Lower lobe of right lung (tissue), 2 donors: ENCODE measurements around the gene PHACTR4. TPM values are rescaled to one million over a fixed set of nuclear protein-coding genes. Genes with fewer than 3 reads are reported as not detected.
"Not testable (repeated sequence)": the region's sequence is repeated elsewhere in the genome, so short reads cannot be mapped to it uniquely, and the experiment has no call there.

Source experiments
- ATAC-seq, 2 donors: fragments of 200-7000 bp; cut with Tn5 transposase; one replicate each; pipeline ENCODE4 v1.9.1; 2020 to 2022; ENCODE audit warnings: mild to moderate bottlenecking in 2 of 2, moderate library complexity in 2 of 2
- DNase-seq: peaks from one replicate; pipeline ENCODE4 v3.0.0-alpha.2; 2020
- H3K27ac ChIP-seq: fragments of 200-600 bp; one replicate; pipeline ENCODE4 v1.8.0; 2022
- H3K27me3 ChIP-seq: fragments of 200-600 bp; one replicate; pipeline ENCODE4 v1.8.0; 2022; ENCODE audit warnings: low read depth
- H3K36me3 ChIP-seq: fragments of 200-600 bp; one replicate; pipeline ENCODE4 v1.8.0; 2022; ENCODE audit warnings: mild to moderate bottlenecking
- H3K4me1 ChIP-seq: fragments of 200-600 bp; one replicate; pipeline ENCODE4 v1.8.0; 2022
- H3K4me3 ChIP-seq: fragments of 200-600 bp; one replicate; pipeline ENCODE4 v1.8.0; 2022; ENCODE audit warnings: mild to moderate bottlenecking
- H3K9me3 ChIP-seq: fragments of 200-600 bp; one replicate; pipeline ENCODE4 v1.8.0; 2022
- CTCF ChIP-seq: fragments of 200-600 bp; IDR thresholded peaks from one replicate; pipeline ENCODE4 v1.8.0; 2022; ENCODE audit warnings: antibody characterized with exemption, mild to moderate bottlenecking
- intact Hi-C: fragments of 100-400 bp; cut with DNase I; formaldehyde crosslinking; loops from one replicate; pipeline ENCODE4 v1.11.0; 2022
- total RNA-seq: library from RNA; stranded (reverse); fragmentation: NEBNext Ultra II Directional; extraction: Animal tissue kit (Norgen Biotek cat#: 25700); gene quantifications from one replicate; pipeline ENCODE4 v1.2.1, GENCODE V29; 2021
- donor health status: DM: no; HTN: yes; CAD: no; lungs with severe emphysema.

The PHACTR4 gene
- total RNA-seq, 1 donor from 2014 or later = 44.2 TPM

GRCh38 chr1:28518000-28518744, 148.6 kb downstream of the PHACTR4 start:
- H3K36me3 ChIP-seq = peaks cover 22% of the 10 kb centered on the region
- peaks cover 18% of the 10 kb centered on the region for H3K4me1 ChIP-seq
- ATAC-seq (peak; percentile 95 to 97), DNase-seq (peak; percentile 95)
- H3K4me3 ChIP-seq = peak overlapping the region; percentile 77
- intact Hi-C loops = no loop called here
- H3K27me3 ChIP-seq = no peaks in the 10 kb centered on the region
- H3K27ac ChIP-seq = peak overlapping the region; percentile 77
- no peaks in the 10 kb centered on the region for H3K9me3 ChIP-seq
- TF ChIP-seq CTCF = peak; percentile 99

GRCh38 chr1:28518745-28519341, 149.3 kb downstream of the PHACTR4 start:
- no peak for DNase-seq
- Histone ChIP-seq H3K9me3 (no peaks in the 10 kb centered on the region), H3K4me3 (peak overlapping the region; percentile 77), H3K27ac (peak overlapping the region; percentile 77), H3K4me1 (peaks cover 14% of the 10 kb centered on the region), H3K36me3 (peaks cover 15% of the 10 kb centered on the region), H3K27me3 (no peaks in the 10 kb centered on the region)
- intact Hi-C loops = no loop called here
- no peak for TF ChIP-seq CTCF
- peak in 1 of 2 donors; percentile 1 for ATAC-seq

GRCh38 chr1:28519946-28520725, 150.6 kb downstream of the PHACTR4 start:
- no peak overlapping the region for H3K4me3 ChIP-seq
- DNase-seq = no peak
- peaks cover 3% of the 10 kb centered on the region for H3K36me3 ChIP-seq
- no peaks in the 10 kb centered on the region for H3K9me3 ChIP-seq
- intact Hi-C loops = no loop called here
- no peak for TF ChIP-seq CTCF
- no peak for ATAC-seq
- no peak overlapping the region for H3K27ac ChIP-seq
- H3K27me3 ChIP-seq = no peaks in the 10 kb centered on the region
- peaks cover 14% of the 10 kb centered on the region for H3K4me1 ChIP-seq

GRCh38 chr1:28520796-28521195, 151.3 kb downstream of the PHACTR4 start:
- DNase-seq, H3K27ac ChIP-seq, H3K36me3 ChIP-seq, H3K4me3 ChIP-seq, intact Hi-C loops, H3K27me3 ChIP-seq, ATAC-seq, H3K9me3 ChIP-seq: not testable (repeated sequence)
- H3K4me1 ChIP-seq = peaks cover 14% of the 10 kb centered on the region

- Histone ChIP-seq H3K4me1 (peaks cover 14% of the 10 kb centered on the region), H3K4me3 (no peak overlapping the region), H3K27ac (no peak overlapping the region), H3K36me3 (no peaks in the 10 kb centered on the region), H3K27me3 (no peaks in the 10 kb centered on the region), H3K9me3 (no peaks in the 10 kb centered on the region)
- DNase-seq (no peak), ATAC-seq (no peak)
- intact Hi-C loops = no loop called here
- TF ChIP-seq CTCF = no peak
These were observed 152.1 kb downstream of the PHACTR4 start for GRCh38 chr1:28521502-28522164.

GRCh38 chr1:28522537-28522936, 153.0 kb downstream of the PHACTR4 start:
- DNase-seq, H3K36me3 ChIP-seq, H3K27ac ChIP-seq, H3K9me3 ChIP-seq, ATAC-seq, intact Hi-C loops, H3K4me3 ChIP-seq, H3K27me3 ChIP-seq: not testable (repeated sequence)
- H3K4me1 ChIP-seq = peaks cover 14% of the 10 kb centered on the region

- intact Hi-C loops, H3K4me3 ChIP-seq, H3K4me1 ChIP-seq, H3K27ac ChIP-seq, ATAC-seq, H3K36me3 ChIP-seq, H3K27me3 ChIP-seq, H3K9me3 ChIP-seq, DNase-seq: not testable (repeated sequence)
These were observed 155.6 kb downstream of the PHACTR4 start for GRCh38 chr1:28525002-28525642.
